Stimulated activated CD4-positive, alpha-beta T cell treated with anti-CD3 and anti-CD28 coated beads, TNF-alpha, amount 100 ng/mL, for 24 hours (primary cell): ENCODE measurements around the gene PRB2.
"Not testable (repeated sequence)": the region's sequence is repeated elsewhere in the genome, so short reads cannot be mapped to it uniquely, and the experiment has no call there.

Source experiments
- DNase-seq, 3 experiments: peaks; one replicate each; pipeline ENCODE4 v3.0.0-alpha.2; 2020; ENCODE audit warnings: low read depth in 3 of 3

Gene PRB2

DNA sequence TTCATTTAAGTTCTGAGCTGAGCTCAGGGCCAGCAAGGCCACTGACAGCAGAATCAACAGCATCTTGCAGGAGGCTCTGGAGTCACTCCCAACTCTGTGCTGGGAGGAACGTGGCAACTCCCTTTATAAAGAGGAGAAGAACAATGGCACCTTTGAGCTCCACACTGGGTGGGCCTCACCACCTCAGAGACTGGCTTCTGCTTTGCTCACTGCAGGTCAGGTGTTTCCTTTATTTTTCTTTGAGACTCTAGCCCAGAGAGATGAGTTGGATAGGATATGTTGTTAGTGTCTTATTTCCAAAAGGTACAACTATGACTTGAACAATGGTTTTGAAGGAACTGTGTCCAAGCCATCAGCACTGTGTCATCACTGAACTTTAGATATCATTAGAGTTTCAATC, at the start of gene PRB2:
TSS of gene PRB2 (minus strand) at position 101 of the 400 bp plus-strand sequence. CDS start at position 63, 38 bp downstream.
- DNase-seq: not testable (repeated sequence)

DNA sequence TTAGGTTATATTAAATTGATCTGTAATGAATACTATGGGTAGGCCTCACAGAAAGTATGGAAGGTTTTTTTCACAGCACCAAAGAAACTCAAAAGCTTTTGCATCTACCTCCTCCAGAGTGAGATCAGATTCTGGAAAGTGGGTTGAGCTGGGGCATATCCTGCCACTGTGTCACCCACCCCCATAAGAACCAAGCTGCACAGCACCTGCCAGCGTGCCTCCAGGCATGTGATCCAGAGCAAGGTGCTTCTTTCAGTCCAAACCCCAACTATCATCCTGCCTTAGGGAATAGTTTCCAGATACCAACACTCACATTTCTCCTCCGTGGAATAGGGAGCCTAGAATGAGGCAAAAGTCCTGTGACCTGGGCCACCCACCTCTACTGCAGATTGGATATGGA, 42.6 kb upstream of the PRB2 start:
- no peak for DNase-seq

DNA sequence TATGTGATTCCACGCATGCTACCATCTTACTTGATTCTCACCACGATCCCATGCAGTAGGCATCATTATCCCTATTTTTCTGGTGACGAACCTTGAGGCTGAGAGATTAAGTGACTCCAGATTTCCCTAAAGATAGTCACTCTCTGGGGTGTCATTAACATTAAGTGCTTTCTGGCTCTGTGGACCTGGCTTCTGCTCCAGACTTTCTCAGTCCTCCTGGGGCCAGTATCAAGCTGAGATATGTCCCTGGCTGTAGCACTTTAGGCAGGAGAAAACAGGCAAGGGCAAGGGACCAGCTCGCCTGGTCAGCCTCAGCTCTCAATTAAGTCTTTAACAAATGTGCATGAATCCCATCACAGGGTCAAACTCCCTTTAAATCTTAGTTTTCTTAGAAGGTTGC, 38.3 kb upstream of the PRB2 start:
- DNase-seq: no peak

DNA sequence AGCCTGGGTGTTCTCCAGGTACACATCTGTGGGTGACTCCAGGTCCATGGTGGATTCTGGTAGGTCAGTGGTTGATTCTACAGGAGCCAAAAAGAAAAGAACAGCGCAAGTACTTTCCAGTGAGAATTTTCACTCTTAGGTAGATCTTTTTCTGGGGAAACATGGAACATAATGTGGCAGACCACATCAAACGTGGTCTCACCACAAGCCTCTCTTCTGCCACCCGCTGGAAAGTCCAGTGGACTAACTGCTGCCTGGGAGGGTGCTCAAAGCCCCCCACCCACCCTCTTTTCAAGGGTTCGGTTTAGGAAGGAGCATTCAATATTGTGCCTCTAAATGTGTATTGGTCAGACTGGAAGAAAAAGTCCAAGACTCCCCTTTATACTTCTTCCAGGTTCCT, 36.1 kb upstream of the PRB2 start:
- DNase-seq: peak in 1 of 3 experiments; percentile 5

DNA sequence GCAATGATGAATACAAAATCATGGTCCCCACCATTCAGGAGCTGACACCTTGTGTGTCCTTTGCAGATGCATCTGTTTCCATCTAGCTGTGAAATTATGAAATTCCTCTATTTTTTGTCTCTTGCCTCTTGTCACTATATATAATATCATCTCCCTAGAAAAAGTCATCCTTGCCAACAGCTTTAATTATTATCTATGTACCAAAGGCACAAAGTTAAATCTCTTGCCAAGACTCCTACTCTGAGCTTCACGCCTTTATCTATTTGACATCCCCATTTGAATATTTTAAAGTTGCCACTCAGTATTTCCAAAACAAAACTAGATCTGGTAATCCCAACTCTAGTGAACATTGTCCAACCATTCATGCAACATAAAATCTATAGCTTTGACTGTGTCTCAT, 32.0 kb upstream of the PRB2 start:
- DNase-seq: no peak

DNA sequence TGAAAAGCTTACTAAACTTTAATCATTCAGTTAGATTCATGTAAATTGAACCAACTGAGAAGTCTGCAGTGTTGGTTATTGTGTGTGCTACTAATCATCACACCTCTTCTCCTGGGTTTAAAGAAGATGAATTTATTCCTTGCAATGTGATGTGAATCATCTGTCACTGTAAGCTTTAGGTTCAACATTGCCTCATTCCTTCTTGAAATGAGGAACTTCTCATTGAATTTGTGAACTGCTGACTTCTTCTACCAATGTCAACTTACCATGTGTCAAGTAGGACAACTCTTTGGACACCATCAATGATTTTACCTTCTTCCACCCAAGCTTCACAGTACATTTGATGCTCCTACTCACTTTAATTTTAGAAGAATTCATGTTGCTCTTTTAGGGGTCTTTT, 17.4 kb upstream of the PRB2 start:
- no peak for DNase-seq

DNA sequence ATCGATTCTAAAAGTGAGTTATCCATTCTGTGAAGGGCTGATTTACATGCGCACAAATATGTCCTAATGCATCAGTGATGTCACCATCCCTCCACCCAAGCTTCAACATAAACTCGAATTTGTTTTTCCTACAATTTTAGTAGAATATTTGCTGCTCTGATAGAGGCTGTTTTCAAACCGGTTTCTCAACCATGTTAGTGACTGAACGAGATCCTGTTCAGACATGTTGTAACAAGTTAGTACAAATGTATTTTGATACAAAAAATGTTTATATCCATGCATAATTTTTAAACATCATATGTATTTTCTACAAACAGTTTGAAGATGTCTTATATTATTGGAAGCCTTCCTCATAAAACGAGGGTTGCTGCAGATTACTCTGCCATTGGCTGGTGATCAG, 12.7 kb upstream of the PRB2 start:
- no peak for DNase-seq

DNA sequence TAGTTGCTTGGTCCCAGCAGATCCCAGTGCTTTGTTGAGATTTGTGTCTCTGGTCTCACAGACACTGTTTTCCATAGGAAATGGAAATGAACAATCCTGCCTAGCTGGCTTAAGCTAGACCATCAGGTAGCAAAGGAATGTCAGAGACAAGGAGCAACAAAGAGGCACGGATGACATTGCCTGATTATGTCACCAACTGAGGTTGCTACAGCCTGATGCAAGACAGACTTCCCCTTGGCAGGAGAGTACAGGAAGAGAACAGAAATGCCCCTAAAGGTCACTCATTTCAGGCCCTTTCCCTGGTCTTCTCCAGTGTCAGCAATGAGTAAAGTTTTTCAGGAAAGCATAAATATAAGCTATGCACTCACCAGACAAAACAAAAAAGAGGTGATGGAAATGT, 2.0 kb upstream of the PRB2 start:
- no peak for DNase-seq

DNA sequence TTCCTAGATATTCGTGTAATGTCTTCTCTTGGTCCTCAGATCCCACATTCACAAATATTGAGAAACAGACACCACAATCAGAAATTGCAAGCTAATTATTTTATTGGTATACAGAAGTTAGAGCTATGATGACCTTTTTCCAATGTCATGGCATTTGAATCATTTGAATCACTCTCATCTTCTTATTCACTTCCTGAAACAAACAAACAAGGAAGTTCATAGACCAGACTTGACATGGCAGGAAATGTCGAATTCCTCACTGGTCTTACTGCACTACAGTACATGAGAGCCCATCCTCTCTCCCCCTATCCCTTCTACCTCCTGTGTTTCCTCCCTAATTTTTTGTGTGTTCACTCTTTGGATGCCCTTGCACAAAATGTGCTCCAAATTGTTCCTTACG, 3.9 kb downstream of the PRB2 start:
- DNase-seq: not testable (repeated sequence)

DNA sequence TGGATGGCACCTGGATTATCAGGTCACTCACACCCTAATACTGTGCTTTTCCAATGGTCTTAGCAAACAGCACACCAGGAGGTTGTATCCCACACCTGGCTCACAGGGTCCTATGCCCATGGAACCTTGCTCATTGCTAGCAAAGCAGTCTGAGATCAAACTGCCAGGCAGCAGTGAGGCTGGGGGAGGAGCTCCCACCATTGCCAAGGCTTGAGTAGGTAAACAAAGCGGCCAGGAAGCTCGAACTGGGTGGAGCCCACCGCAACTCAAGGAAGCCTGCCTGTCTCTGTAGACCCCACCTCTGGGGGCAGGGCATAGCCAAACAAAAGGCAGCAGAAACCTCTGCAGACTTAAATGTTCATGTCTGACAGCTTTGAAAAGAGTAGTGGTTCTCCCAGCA, 17.9 kb downstream of the PRB2 start:
- DNase-seq: not testable (repeated sequence)

DNA sequence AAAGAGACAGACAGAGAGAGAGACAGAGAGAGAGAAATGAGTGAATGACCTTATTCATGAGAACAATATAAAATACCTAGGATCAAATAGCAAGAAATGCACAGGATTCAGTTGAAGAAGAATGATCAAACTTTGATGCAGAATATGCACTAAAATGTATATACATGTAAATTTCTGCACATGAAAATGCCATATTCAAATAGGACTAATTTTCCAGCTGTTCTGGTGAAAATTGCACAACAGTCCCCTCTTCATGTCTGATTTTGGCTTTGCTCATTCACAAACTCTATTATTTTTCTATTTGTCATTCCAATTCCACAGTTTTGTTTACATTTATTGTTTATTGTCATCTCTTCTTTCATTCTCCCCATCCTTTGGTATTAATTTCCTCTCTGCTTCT, 34.2 kb downstream of the PRB2 start:
- DNase-seq: no peak

DNA sequence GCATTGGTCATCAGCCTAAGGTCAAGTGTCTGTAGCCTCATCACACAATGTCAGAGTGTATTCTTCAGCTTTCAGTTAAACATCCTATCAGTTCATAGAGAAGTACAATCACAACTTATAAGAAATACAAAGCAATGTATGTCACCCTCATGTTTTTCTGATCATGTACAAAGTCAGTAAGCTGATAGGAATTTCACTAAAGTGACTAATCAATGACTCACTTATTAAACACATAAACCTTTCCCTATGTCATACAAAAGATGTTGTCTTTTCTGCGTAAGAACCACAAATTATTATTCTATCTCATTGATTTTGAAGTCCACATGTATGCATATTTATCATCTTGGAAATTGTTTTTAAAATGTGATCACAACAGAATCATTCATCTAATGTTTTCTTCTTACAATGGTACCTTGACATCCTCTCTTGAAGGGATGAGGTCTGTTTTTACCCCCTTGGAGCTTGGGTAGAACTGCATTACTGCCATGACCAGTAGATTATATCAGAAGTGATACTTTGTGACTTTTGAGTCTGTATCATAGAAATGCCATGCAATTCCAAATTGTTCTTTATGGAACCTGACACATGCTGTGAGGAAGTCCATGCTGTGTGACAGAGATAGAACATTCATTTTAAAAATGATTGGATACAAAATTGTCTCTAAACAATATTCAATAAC, 35.0 kb downstream of the PRB2 start:
- DNase-seq: not testable (repeated sequence)

DNA sequence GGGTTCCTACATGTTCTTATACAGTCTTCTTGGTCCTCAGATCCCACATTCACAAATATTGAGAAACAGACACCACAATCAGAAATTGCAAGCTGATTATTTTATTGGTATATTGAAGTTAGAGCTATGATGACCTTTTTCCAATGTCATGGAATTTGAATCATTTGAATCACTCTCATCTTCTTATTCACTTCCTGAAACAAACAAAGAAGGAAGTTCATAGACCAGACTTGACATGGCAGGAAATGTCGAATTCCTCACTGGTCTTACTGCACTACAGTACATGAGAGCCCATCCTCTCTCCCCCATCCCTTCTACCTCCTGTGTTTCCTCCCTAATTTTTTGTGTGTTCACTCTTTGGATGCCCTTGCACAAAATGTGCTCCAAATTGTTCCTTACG, 43.6 kb downstream of the PRB2 start:
- DNase-seq: not testable (repeated sequence)

DNA sequence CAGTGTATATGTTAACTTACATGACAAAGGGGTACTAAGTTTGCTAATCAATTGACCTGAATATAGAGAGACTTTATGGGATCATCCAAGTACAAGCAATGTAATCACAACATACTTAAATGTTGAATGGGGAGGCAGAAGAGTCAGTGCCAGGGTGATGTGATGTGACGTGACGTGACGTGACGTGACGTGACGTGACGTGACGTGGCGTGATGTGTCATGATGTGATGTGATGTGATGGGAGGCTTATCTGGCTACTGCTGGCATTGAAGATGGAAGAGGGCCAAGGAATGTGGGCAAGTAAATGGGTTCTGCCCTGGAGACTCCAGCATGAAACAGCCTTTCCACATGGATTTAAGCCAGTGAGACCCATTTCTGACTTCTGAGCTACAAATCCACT, 46.9 kb downstream of the PRB2 start:
- no peak for DNase-seq

DNA sequence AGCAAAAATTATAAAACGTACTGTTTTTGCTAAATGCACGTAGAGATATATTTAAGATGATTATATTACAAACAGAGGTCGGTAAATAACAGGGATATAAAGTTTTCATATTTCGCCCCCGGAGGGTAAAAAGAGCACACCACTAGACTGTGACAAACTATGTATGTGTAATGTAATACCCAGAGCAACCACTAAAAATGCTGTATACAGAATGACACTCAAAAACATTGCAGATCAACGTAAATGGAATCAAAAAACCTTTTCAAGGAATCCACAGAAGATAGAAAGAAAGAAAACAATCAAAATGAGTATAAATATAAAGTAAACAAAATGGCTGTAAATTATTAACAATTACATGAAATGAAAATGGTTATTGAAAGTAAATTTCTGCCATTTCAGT, 47.6 kb downstream of the PRB2 start:
- no peak for DNase-seq

DNA sequence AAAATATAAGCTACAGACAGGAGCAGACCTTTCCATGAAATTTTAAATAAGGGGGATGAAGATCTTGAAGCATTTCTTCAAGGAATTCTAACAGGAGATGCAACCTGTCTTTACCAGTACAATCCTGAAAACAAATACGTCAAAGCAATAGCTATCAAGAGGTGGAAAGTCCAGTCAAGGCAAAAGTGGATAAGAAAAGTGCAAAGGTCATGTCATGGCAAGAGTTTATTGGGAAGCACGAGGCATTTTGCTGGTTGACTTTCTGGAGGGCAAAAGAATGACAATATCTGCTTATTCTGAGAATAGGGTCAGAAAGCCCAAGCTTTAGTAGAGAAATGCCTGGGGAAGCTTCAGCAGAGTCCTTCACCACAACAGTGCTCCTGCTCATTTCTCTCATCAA, 50.9 kb downstream of the PRB2 start:
- no peak for DNase-seq
